HG02943 (cell line): ENCODE data around the gene OR7G2.

ENCODE experiments used
- ATAC-seq: cut with Tn5 transposase; IDR thresholded peaks from one replicate; pipeline ENCODE4 v1.9.1; 2021; ENCODE audit warnings: mild to moderate bottlenecking, low read depth, moderate library complexity; ENCODE audit not compliant: unreplicated experiment

Gene OR7G2

DNA sequence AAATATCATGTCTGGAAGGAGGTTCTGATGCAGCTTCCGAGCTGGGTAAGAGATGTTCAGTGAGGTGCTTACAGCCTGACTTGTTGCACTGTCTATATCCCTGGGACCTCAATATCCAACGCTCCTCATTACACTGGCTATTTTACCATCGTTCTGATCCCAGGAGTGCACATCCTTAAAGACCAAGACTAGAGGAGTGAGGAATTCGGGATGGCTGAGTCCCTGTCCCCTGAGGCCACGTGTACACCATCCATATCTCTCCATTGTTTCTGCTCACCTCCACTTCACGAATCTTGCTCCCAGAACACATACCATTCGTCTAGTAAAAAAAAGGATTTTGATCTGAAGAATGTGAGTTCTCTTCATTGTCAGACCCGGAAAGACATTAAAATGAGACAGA, at the start of gene OR7G2:
OR7G2 (minus strand) TSS at position 101 of the 400 bp plus-strand sequence. CDS start 4,232 bp downstream, outside the sequence.
- no peak for ATAC-seq

DNA sequence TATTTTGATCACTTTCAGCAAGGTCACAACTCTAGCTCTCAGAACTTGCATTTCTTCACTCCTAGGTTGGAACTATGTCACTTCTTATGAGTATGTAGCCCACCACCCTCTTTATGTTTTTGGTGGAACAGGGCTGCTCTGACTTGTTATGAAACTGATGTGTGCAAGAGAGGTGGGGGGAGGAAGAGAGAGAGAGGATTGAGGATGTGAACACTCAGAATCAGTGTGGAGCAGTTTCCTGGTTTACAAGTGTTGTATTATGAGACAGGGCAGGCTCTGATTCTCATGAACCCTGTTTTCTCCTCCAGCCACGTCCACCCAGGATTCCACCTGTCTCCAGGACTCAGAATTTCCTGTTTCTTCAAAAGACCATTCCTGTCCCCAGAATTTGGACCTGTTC, 49.0 kb upstream of the OR7G2 start:
- ATAC-seq: no peak

DNA sequence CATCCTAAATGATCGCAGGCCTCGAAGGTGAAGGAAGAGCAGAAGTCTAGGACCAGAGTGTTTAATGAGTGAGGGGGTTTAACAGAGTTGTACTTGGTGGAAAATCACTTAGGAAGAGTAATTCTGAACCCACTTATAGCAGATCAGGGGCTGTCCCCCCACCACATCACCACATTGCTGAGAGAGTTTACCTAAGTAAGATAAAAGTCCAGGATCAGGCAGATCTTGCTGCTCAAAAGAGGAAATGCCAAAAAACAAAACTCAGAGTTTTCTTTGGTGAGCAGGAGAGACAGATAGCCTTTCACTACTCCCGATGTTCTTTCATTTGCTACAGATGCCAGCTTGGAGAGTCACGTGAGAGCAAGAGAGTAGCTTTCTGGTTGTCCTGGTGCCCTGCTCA, 48.3 kb upstream of the OR7G2 start:
- ATAC-seq: no peak

DNA sequence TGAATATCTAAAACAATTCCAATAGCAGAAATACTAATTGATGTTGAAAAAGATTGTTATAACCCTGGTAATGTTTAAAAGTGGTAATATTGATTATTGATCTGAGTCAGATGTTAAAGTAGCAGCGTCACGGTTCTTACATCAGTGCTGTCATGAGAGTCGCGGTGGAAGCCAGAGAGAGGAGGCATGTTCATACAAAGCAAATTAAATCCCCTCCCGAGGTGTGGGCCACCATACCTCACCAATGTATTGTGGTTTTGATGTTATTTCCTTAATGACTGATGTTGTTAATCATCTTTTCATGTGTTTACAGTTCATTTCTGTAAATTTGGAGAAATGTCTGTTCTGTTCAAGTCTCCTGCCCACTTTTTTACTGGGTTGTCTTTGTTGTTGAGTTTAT, 44.1 kb upstream of the OR7G2 start:
- no peak for ATAC-seq

DNA sequence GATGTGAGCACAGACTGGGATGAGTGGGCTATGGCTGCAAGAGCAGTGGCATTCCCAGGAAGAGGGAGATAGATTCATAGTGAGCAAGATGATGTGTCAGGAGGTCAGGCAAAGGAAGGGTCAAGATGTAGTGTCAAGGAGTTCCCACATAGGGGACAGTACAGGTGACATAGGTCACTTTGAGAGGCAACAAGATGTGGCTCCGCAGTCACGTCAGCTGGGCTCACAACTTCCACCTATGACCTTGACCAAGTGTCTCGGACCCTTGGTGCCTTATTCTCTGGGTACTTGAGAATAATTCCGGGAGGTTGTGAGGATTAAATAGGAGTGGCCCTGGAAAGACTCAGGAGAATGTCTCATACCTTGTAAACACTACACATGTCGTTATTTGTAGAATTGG, 43.4 kb upstream of the OR7G2 start:
- ATAC-seq: no peak

GRCh38 chr19:9149997-9150396, 42.7 kb upstream of the OR7G2 start:
- ATAC-seq: no peak

DNA sequence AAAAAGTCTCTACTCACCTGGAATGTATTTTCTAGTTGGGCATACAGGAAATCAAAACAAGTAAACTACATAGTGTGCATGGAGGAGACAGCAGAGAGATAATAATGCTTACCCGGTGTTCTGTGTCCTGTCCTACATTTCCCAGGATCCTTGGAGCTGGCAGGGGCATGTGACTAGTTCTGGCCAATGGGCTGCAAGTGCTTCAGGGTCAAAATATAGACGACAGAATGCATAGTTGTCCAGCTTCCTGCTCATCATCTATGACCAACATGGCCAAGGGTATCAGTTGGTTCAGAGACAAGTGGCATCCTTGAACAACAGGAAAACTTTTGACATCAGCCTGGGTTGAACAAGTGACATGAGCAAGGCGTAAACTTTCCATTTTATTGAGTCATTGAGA, 41.4 kb upstream of the OR7G2 start:
- no peak for ATAC-seq

DNA sequence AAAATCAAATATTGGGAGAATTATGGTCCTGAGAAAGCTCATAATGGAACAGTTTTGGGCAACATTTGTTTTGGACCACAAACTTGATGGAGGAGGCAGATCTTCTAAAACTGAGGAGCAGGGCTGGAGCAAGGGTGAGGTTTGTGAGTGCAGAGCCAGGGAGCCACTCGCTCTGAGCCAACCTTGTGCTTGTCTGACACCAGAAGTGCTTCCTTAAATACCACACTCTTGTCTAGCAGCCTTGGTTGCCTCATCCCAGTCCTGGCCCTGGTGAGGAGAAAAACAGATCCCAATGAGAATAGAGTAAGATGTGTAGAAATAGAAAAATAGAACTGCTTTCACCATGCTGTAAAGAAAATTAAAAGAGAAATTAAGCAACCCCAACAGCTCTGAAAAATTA, 39.6 kb upstream of the OR7G2 start:
- no peak for ATAC-seq

DNA sequence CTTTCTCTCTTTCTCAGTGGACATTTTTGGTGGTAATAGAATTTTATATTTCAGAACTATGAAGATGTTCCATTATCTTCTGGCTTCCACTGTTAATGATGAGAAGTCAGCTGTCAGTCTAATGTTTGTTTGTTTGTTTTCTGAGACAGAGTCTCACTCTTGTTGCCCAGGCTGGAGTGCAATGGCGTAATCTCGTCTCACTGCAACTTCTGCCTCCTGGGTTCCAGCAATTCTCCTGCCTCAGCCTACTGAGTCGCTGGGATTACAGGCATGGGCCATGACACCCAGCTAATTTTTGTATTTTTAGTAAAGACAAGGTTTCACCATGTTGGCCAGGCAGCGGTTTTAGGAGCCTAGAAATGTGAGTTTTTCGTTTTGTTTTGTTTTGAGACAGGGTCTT, 37.6 kb upstream of the OR7G2 start:
- ATAC-seq: no peak

- ATAC-seq: peak; percentile 92
Observed at GRCh38 chr19:9140159-9140874, 33.0 kb upstream of the OR7G2 start, which contains the start of gene ZNF317. TSS of gene ZNF317 (plus strand) at chr19:9140397. CDS start at chr19:9156017, 15,620 bp downstream.

GRCh38 chr19:9139609-9140158, 32.4 kb upstream of the OR7G2 start:
- peak; percentile 15 for ATAC-seq

DNA sequence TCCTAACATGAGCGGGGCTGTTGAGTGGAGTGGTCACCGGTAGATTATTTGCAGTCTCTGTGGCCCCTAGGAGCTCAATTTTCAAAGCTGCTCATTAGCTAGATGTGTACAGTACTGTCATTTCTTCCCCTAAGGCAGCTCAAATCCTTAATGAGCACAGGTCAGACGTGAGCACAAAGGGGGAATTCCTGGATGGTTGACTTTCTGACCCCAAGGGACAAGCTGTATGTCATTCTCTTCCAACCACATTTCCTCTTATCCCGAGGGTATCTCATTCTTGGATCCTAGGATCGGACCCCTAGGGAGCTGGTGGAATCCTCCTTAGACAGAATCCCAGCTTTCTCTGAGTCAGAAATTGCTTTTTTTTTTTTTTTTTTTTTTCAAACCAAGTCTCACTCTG, 25.1 kb upstream of the OR7G2 start:
- no peak for ATAC-seq

- no peak for ATAC-seq
Observed at GRCh38 chr19:9130965-9131364, 23.7 kb upstream of the OR7G2 start.

GRCh38 chr19:9128171-9128570, 20.9 kb upstream of the OR7G2 start:
- ATAC-seq: no peak

DNA sequence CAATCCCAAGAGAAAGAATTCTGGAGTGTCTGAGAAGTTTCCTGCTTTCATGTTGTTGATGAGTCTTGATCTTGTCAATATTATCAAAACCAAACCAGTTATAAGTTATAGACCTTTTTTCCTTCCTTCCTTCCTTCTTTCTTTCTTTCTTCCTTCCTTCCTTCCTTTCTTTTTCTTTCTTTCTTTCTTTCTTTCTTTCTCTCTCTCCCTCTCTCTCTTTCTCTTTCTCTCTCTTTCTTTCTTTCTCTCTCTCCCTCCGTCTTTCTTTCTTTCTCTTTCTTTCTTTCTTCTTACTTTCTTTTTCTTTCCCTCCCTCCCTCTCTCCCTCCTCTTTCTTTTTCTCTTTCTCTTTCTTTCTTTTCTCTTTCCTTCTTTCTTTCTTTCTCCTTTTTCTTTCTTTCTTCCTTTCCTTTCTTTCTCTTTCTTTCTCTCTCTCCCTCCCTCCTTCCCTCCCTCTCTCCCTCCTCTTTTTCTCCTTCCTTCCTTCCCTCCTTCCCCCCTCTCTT, 19.7 kb upstream of the OR7G2 start, which contains the start of gene OR7G3:
OR7G3 (minus strand) TSS at position 51 of the 506 bp plus-strand sequence; CDS start at position 51, 0 bp downstream.
- ATAC-seq: no peak

DNA sequence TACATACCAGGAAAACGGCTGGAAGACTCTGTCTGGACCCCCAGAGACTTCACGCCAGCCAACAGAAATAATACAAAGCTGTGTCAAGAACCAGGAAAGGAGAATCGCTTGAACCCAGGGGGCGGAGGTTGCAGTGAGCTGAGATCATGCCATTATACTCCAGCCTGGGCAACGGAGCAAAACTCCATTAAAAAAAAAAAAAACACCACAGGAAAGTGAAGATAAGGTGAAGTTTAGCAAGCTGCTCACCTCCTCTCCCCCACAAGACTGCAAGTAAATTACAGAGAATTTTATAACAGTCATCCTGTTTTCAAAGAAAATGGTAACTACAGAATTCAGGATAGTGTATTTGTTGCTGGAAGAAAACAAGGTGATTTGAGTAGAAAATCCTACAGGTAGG, 9.3 kb upstream of the OR7G2 start:
- no peak for ATAC-seq

DNA sequence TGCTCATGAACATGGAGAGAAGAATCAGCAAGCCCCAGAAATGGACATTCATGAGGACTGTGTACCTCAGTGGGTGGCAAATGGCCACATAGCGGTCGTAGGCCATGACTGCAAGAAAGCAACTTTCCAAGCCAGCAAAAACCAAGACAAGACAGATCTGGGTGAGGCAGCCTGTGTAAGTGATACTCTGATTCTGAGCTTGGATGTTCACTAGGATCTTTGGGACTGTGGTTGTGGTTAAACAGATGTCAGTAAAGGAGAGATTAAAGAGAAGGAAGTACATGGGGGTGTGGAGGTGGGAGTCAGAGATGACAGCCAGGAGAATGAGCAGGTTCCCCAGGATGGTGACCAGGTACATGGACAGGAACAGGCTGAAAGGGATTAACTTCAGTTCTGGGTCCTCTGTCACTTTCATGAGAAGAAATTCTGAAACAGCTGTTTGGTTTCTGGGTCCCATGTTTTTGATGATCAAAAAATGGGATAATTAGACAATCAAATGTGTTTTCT, 8.1 kb upstream of the OR7G2 start, which contains the start of gene OR7G1:
OR7G1 (minus strand) TSS at position 457 of the 507 bp plus-strand sequence; CDS start at position 457, 0 bp downstream.
- ATAC-seq: no peak

- no peak for ATAC-seq
Observed at GRCh38 chr19:9109959-9110358, 2.7 kb upstream of the OR7G2 start.

- no peak for ATAC-seq
Observed at GRCh38 chr19:9086761-9087160, 20.5 kb downstream of the OR7G2 start, which contains the start of gene OR1M1. TSS of gene OR1M1 (plus strand) at chr19:9087061. CDS start at chr19:9093245, 6,184 bp downstream.

DNA sequence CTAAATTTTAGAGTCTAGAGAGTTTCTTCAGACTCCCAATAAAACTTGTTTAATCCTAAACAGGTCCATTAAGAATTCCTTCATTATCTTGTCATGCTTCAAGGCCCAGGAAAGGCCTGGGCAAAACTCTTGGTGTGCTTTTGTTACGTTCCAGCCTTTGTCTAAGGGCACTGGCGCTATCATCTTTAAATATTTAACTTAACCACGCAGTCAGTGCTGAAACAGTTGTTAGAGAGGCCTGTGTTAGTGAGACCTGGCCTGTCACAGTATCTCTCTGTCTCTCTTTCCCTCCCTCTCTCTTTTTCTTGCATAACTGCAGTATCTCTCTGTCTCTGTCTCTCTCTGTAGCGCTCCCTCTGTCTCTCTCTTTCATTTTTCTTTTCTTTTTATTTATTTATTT, 28.6 kb downstream of the OR7G2 start:
- no peak for ATAC-seq

DNA sequence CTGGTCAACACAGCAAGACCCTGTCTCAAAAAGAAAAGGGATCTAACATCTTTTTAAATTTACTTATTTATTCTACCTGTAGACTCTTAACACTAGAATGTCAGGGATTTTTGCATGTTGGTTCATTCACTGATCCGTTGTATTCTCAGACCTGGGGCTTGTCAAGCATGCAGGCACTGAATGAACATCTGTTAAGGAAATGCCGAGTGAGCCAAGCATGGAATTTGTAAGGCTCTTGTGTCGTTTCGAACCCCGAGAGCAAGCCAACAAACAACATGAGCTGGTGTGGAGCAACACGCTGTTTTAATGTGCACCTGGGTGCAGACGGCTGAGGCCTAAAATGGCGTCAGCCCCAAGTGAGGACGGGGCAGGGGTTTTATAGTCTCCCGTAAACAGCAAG, 30.4 kb downstream of the OR7G2 start:
- ATAC-seq: no peak
